Mammary epithelial cell (primary cell): ENCODE data around the gene CBX1.

ENCODE experiments used
- CTCF ChIP-seq, 2 donors: IDR thresholded peaks in 1 of 2; conservative IDR thresholded peaks in 1 of 2; 2 replicates each; pipeline ENCODE4 v1.5.1; 2011 to 2012; ENCODE audit warnings: inconsistent platforms in 2 of 2, low read length in 2 of 2, mild to moderate bottlenecking in 2 of 2, control low read depth in 1 of 2, low read depth in 1 of 2; ENCODE audit not compliant: insufficient read depth in 1 of 2; ENCODE audit errors: extremely low read depth in 1 of 2
- EZH2 ChIP-seq: IDR thresholded peaks from 2 replicates; pipeline ENCODE4 v1.6.1; 2012; ENCODE audit warnings: low read length, inconsistent platforms, borderline replicate concordance

GRCh38 chr17:48137656-48138055, 36.4 kb upstream of the CBX1 start:
- no peak for TF ChIP-seq CTCF (conservative IDR thresholded peaks at IDR 0.05 in 1 of 2, IDR thresholded peaks at IDR 0.05 in 1 of 2; ENCODE audit: extremely low read depth in 1 of 2, insufficient read depth in 1 of 2, low read depth in 1 of 2, low read length in 2 of 2)
- TF ChIP-seq EZH2 = no peak
